DOHH2 (cell line): ENCODE results near the gene SCUBE1.

Source experiments
- CTCF ChIP-seq: fragments of 200-600 bp; sonication (generic); IDR thresholded peaks from one replicate; pipeline ENCODE4 v1.5.1; 2014; ENCODE audit warnings: antibody characterized with exemption, mild to moderate bottlenecking, low read depth, low read length; ENCODE audit not compliant: poor library complexity, severe bottlenecking
- EZH2phosphoT487 ChIP-seq: fragments of 200-600 bp; sonication (generic); IDR thresholded peaks from 2 replicates; pipeline ENCODE4 v1.6.1; 2017; ENCODE audit warnings: borderline replicate concordance, mild to moderate bottlenecking, antibody characterized with exemption, low read length, moderate library complexity, mixed read lengths

- no peak for TF ChIP-seq CTCF
- no peak for TF ChIP-seq EZH2phosphoT487
Observed at GRCh38 chr22:43257961-43258360, 85.2 kb downstream of the SCUBE1 start.
